Adrenal gland (tissue), 12 donors: ENCODE data around the gene KATNAL2. TPM values are rescaled to one million over a fixed set of nuclear protein-coding genes. Genes with fewer than 3 reads are reported as not detected.

Experiments
- DNase-seq, 7 donors: peaks; one replicate each; pipeline ENCODE4 v3.0.0-alpha.2; 2019 to 2020
- H3K27ac ChIP-seq, 5 donors: fragments of 200-600 bp; sonication (generic) in 4 of 5; 1 replicate in 3 of 5; 2 replicates in 2 of 5; pipeline versions ENCODE4 v1.5.1 to v1.8.0; 2016 to 2020; ENCODE audit warnings: mild to moderate bottlenecking in 1 of 5
- H3K27me3 ChIP-seq: fragments of 200-600 bp; 2 replicates; pipeline ENCODE4 v1.8.0; 2021
- H3K36me3 ChIP-seq, 2 donors: fragments of 200-600 bp; replicated peaks in 1 of 2; 1 replicate in 1 of 2; 2 replicates in 1 of 2; pipeline versions ENCODE4 v1.5.1 to v1.8.0; 2018 to 2022
- H3K4me1 ChIP-seq, 2 donors: fragments of 200-600 bp; replicated peaks in 1 of 2; 1 replicate in 1 of 2; 2 replicates in 1 of 2; pipeline versions ENCODE4 v1.5.1 to v1.8.0; 2018 to 2021
- H3K4me3 ChIP-seq, 4 donors: fragments of 200-600 bp; sonication (generic) in 3 of 4; one replicate each; pipeline ENCODE4 v1.5.1; 2016 to 2018
- H3K9me3 ChIP-seq, 3 donors: fragments of 200-600 bp; sonication (generic) in 1 of 3; replicated peaks in 1 of 3; 1 replicate in 2 of 3; 2 replicates in 1 of 3; pipeline versions ENCODE4 v1.5.1 to v1.8.0; 2016 to 2021
- CTCF ChIP-seq, 6 experiments: fragments of 450-650 bp in 4 of 6; fragments of 200-600 bp in 2 of 6; sonication (generic) in 1 of 6; IDR thresholded peaks; 1 replicate in 5 of 6; 2 replicates in 1 of 6; pipeline versions ENCODE4 v1.5.1 to v1.8.0; 2016 to 2021; ENCODE audit warnings: antibody characterized with exemption in 6 of 6, mild to moderate bottlenecking in 2 of 6, moderate library complexity in 1 of 6
- POLR2A ChIP-seq, 2 donors: fragments of 450-650 bp; IDR thresholded peaks; one replicate each; pipeline ENCODE4 v1.6.1; 2017; ENCODE audit warnings: antibody characterized with exemption in 2 of 2, mild to moderate bottlenecking in 2 of 2, moderate library complexity in 1 of 2
- WGBS, 4 donors: extraction: QIAGEN DNeasy Blood & Tissue Kit in 2 of 4; methylation state at CpG; one replicate each; pipeline versions ENCODE4 v1.1.5 to v1.1.7; 2013 to 2017; 5-methylcytosine and 5-hydroxymethylcytosine counted together
- intact Hi-C, 2 donors: fragments of 100-400 bp; cut with DNase I; formaldehyde crosslinking; loops; one replicate each; pipeline versions ENCODE4 v1.14.1 to v1.15.0; 2022 to 2023
- polyA plus RNA-seq, 3 donors: library from polyadenylated mRNA; stranded (reverse); fragments of 200-250 nt in 2 of 3; fragments of 350-450 nt in 1 of 3; fragmentation: Illumina TruSeq in 1 of 3; extraction: RNeasy Lipid Tissue Mini Kit (QIAGEN cat#74804) in 1 of 3; gene quantifications; one replicate each; pipeline ENCODE4 v1.2.3, GENCODE V29; 2013 to 2014
- total RNA-seq, 9 donors: library from RNA; depleted of rRNA in 4 of 9; stranded (reverse); fragments of >200 nt in 4 of 9; fragments of 120-200 nt in 1 of 9; fragmentation: NEBNext Ultra II Directional in 1 of 9; extraction: Animal tissue kit (Norgen Biotek cat#: 25700) in 1 of 9; gene quantifications; one replicate each; pipeline versions ENCODE4 v1.1.0 to v1.2.4, GENCODE V29; 2013 to 2023
- donor health status: healthy with polysubstance abuse.
- donor health status: Bipolar disorder and iron deficiency.
- donor health status: DM: yes; HTN: yes; CAD: no.
- donor health status: DM: no; HTN: no; CAD: no.
- donor health status: DM: no; HTN: no; CAD: no.
- donor health status: DM: yes; HTN: yes; CAD: no.

The KATNAL2 gene
- total and polyA plus RNA-seq, 12 donors = 0.48 to 11.6 (median 4.0) TPM

GRCh38 chr18:46909497-46909896 lies 7.9 kb upstream of the KATNAL2 start:
- Histone ChIP-seq H3K4me1 (peaks cover 0 to 11% of the 10 kb centered on the region in 2 donors), H3K27ac (no peak overlapping the region), H3K4me3 (no peak overlapping the region), H3K36me3 (no peaks in the 10 kb centered on the region), H3K27me3 (no peaks in the 10 kb centered on the region), H3K9me3 (no peaks in the 10 kb centered on the region)
- intact Hi-C loops = no loop called here
- no peak for TF ChIP-seq POLR2A (IDR thresholded peaks at IDR 0.05)
- no peak for TF ChIP-seq CTCF (IDR thresholded peaks at IDR 0.05)
- WGBS, 4 donors = 95 to 98% (median 97%) methylated on average over 3 of the region's 3 CpGs
- no peak for DNase-seq

- H3K27me3 ChIP-seq = no peaks in the 10 kb centered on the region
- H3K9me3 ChIP-seq = no peaks in the 10 kb centered on the region
- DNase-seq = no peak
- no peak overlapping the region for H3K4me3 ChIP-seq
- TF ChIP-seq CTCF (IDR thresholded peaks at IDR 0.05) (no peak), POLR2A (IDR thresholded peaks at IDR 0.05) (no peak)
- 76 to 88% (median 83%) methylated on average over 3 of the region's 3 CpGs for WGBS, 4 donors
- H3K36me3 ChIP-seq = no peaks in the 10 kb centered on the region
- intact Hi-C loops = no loop called here
- peaks cover 1 to 23% of the 10 kb centered on the region in 2 donors for H3K4me1 ChIP-seq
- H3K27ac ChIP-seq = no peak overlapping the region
Measured at GRCh38 chr18:46910856-46911255, 6.5 kb upstream of the KATNAL2 start.

DNA sequence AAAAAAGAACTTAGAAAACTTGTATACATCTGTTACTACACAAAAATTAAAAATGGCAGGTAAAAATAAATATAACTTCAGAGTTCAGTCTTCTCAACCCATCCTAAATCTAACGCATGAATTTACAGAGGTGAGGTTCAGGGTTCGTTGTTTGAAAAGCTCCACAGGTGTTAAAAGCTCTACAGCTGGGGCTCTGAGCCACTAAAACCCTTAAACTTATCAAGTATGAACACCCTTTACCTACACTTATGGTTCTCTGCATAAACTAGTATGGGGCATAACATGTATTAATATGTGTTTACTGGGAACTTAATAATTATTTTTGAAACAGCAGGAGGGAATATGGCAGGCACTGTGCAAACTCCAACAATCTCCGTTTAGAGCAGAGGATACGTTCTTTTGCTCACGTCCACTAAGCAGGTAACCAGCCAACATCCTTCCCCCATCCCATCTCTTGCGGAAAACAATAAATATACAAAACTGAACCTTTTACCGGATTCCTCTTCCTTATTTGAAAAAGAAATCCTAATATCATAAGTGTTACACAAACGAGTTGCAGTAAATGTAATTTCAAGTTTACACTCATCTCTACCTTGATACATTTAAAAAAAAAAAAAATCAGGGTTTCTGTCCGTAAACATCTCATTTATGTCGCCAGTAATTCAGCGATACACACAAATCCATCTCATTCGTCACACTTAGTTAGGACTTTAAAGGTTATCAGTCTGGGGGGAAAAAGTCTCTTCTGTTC lies 1.4 kb upstream of the KATNAL2 start:
- Histone ChIP-seq H3K9me3 (no peaks in the 10 kb centered on the region), H3K36me3 (no peaks in the 10 kb centered on the region), H3K27ac (no peak overlapping the region), H3K27me3 (no peaks in the 10 kb centered on the region), H3K4me3 (peak overlapping the region in 2 of 4 donors; percentile 38 to 98), H3K4me1 (peaks cover 7 to 35% of the 10 kb centered on the region in 2 donors)
- no peak for TF ChIP-seq CTCF (IDR thresholded peaks at IDR 0.05)
- TF ChIP-seq POLR2A (IDR thresholded peaks at IDR 0.05) = no peak
- WGBS, 4 donors = 27 to 38% (median 29%) methylated on average over 12 of the region's 12 CpGs
- DNase-seq = no peak
- intact Hi-C loops = no loop called here

DNA sequence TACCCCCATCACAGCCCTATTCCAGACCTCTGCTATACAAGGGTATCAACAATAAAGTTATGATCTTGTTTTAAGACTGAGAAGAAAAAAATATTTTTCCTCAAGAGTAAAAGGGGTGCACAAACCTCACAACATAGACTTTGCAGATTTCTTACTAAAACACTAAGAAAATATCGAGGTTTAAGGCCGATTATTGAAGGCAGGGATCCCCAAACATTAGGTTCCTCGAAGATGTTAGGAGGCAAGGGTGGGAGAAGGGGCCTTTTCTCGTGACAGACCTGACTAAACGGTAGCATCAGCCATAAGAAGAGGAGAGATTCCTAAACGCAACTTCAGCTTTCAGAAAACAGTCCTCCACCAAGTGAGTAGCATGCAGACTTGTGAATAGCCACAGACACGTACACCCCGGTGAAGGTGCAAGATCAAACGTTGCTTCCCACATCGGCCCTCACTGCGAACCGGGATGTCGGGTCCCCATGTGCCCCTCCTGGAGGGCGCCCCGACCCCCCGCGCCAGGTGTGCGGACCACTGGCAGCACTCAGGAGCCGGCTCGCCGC lies 773 bp upstream of the KATNAL2 start:
- Histone ChIP-seq H3K36me3 (no peaks in the 10 kb centered on the region), H3K27me3 (no peaks in the 10 kb centered on the region), H3K4me1 (peaks cover 7 to 35% of the 10 kb centered on the region in 2 donors), H3K4me3 (peak overlapping the region in 3 of 4 donors; percentile 38 to 98 (median 90)), H3K9me3 (no peaks in the 10 kb centered on the region), H3K27ac (peak overlapping the region in 4 of 5 donors; percentile 42 to 97 (median 90))
- peak in 4 of 7 donors; percentile 26 to 57 (median 40) for DNase-seq
- TF ChIP-seq POLR2A (IDR thresholded peaks at IDR 0.05) = no peak
- TF ChIP-seq CTCF (IDR thresholded peaks at IDR 0.05) = no peak
- 0 to 1% (median 0%) methylated on average over 8 to 21 of the region's 21 CpGs for WGBS, 4 donors
- intact Hi-C loops = no loop called here
